SW480 (cell line): ENCODE results near the gene CKLF.

Experiments used
- DNase-seq: peaks from one replicate; pipeline ENCODE4 v3.0.0-alpha.2; 2016; ENCODE audit warnings: low spot score

Gene CKLF

GRCh38 chr16:66517586-66518263 lies 34.7 kb upstream of the CKLF start:
- no peak for DNase-seq

- no peak for DNase-seq
Measured at GRCh38 chr16:66519482-66520373, 32.6 kb upstream of the CKLF start.

GRCh38 chr16:66520406-66521170 lies 31.8 kb upstream of the CKLF start:
- no peak for DNase-seq

GRCh38 chr16:66521252-66521713 lies 31.1 kb upstream of the CKLF start:
- no peak for DNase-seq

GRCh38 chr16:66521951-66522771 lies 30.2 kb upstream of the CKLF start:
- peak; percentile 87 for DNase-seq

GRCh38 chr16:66522816-66523590 lies 29.4 kb upstream of the CKLF start:
- no peak for DNase-seq

- DNase-seq: no peak
Measured at GRCh38 chr16:66523861-66524354, 28.5 kb upstream of the CKLF start.

GRCh38 chr16:66524601-66525164 lies 27.7 kb upstream of the CKLF start:
- no peak for DNase-seq

- DNase-seq: no peak
Measured at GRCh38 chr16:66525396-66526180, 26.8 kb upstream of the CKLF start.

- DNase-seq: no peak
Measured at GRCh38 chr16:66528294-66528693, 24.1 kb upstream of the CKLF start.

- no peak for DNase-seq
Measured at GRCh38 chr16:66529475-66529874, 22.9 kb upstream of the CKLF start.

- no peak for DNase-seq
Measured at GRCh38 chr16:66534376-66534799, 18.0 kb upstream of the CKLF start.

GRCh38 chr16:66536525-66536924 lies 15.9 kb upstream of the CKLF start:
- no peak for DNase-seq

GRCh38 chr16:66537236-66537635 lies 15.1 kb upstream of the CKLF start:
- DNase-seq: no peak

GRCh38 chr16:66538910-66539309 lies 13.5 kb upstream of the CKLF start:
- DNase-seq: no peak

GRCh38 chr16:66539623-66540469 lies 12.5 kb upstream of the CKLF start:
- peak; percentile 16 for DNase-seq

- no peak for DNase-seq
Measured at GRCh38 chr16:66541388-66542355, 10.7 kb upstream of the CKLF start.
